Activated B cell treated with CpG ODN at 0.5 μM for 24 hours (primary cell): Measurements from ENCODE around the gene PRKG2. TPM values are rescaled to one million over a fixed set of nuclear protein-coding genes. Genes with fewer than 3 reads are reported as not detected.

Experiments
- ATAC-seq: fragments of 200-7000 bp; cut with Tn5 transposase; one replicate; pipeline ENCODE4 v1.10.0; 2021; ENCODE audit warnings: low read depth, mild to moderate bottlenecking, moderate library complexity
- CTCF ChIA-PET: fragments of 350-600 bp; sonication (Branson Sonifier 250); formaldehyde crosslinking; loops from one replicate; lab custom pipeline; 2021; ENCODE audit warnings: antibody characterized with exemption; lab: Charles Lee
- POLR2A ChIA-PET: fragments of 350-600 bp; sonication (Branson Sonifier 250); formaldehyde crosslinking; loops from one replicate; lab custom pipeline; 2021; ENCODE audit warnings: antibody characterized with exemption; lab: Charles Lee
- DNase-seq: peaks from one replicate; pipeline ENCODE4 v3.0.0; 2022
- H3K27ac Mint-ChIP-seq: one replicate; pipeline ENCODE4 v1.8.0; 2020; ENCODE audit warnings: mixed read lengths
- H3K27me3 Mint-ChIP-seq: one replicate; pipeline ENCODE4 v1.8.0; 2021; ENCODE audit warnings: mixed read lengths
- H3K36me3 Mint-ChIP-seq: one replicate; pipeline ENCODE4 v1.8.0; 2021; ENCODE audit warnings: low read depth, mixed read lengths
- H3K4me1 Mint-ChIP-seq: one replicate; pipeline ENCODE4 v1.8.0; 2021; ENCODE audit warnings: mixed read lengths
- H3K4me3 Mint-ChIP-seq: one replicate; pipeline ENCODE4 v1.8.0; 2020; ENCODE audit warnings: mild to moderate bottlenecking, mixed read lengths
- H3K9me3 Mint-ChIP-seq: one replicate; pipeline ENCODE4 v1.8.0; 2020; ENCODE audit warnings: mixed read lengths
- CTCF ChIP-seq: fragments of 200-600 bp; IDR thresholded peaks from one replicate; pipeline ENCODE4 v1.8.0; 2022; ENCODE audit warnings: antibody characterized with exemption, mild to moderate bottlenecking
- intact Hi-C: fragments of 100-400 bp; cut with micrococcal nuclease; formaldehyde crosslinking; loops from one replicate; pipeline ENCODE4 v1.15.1; 2024
- total RNA-seq: library from RNA; stranded (reverse); gene quantifications from 2 replicates; pipeline ENCODE4 v1.2.3, GENCODE V29; 2022

The PRKG2 gene, protein sequence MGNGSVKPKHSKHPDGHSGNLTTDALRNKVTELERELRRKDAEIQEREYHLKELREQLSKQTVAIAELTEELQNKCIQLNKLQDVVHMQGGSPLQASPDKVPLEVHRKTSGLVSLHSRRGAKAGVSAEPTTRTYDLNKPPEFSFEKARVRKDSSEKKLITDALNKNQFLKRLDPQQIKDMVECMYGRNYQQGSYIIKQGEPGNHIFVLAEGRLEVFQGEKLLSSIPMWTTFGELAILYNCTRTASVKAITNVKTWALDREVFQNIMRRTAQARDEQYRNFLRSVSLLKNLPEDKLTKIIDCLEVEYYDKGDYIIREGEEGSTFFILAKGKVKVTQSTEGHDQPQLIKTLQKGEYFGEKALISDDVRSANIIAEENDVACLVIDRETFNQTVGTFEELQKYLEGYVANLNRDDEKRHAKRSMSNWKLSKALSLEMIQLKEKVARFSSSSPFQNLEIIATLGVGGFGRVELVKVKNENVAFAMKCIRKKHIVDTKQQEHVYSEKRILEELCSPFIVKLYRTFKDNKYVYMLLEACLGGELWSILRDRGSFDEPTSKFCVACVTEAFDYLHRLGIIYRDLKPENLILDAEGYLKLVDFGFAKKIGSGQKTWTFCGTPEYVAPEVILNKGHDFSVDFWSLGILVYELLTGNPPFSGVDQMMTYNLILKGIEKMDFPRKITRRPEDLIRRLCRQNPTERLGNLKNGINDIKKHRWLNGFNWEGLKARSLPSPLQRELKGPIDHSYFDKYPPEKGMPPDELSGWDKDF
- total RNA-seq = 0.22 and 0.35 TPM in 2 replicates

GRCh38 chr4:81214881-81215868 lies at the start of gene PRKG2:
PRKG2 (minus strand) TSS chr4:81215222; CDS start chr4:81205047, 10,175 bp downstream.
- Mint-ChIP-seq H3K27ac (no peak within 1 kb of the TSS), H3K27me3 (peaks cover 34% of the 10 kb centered on the region), H3K4me3 (peak within 1 kb of the TSS; percentile 37), H3K36me3 (no peaks in the 10 kb centered on the region), H3K4me1 (peaks cover 12% of the 10 kb centered on the region), H3K9me3 (no peaks in the 10 kb centered on the region)
- DNase-seq (no peak), ATAC-seq (no peak)
- CTCF ChIA-PET = no interaction called here
- POLR2A ChIA-PET = no interaction called here
- no peak for TF ChIP-seq CTCF
- intact Hi-C loops = no loop called here

DNA sequence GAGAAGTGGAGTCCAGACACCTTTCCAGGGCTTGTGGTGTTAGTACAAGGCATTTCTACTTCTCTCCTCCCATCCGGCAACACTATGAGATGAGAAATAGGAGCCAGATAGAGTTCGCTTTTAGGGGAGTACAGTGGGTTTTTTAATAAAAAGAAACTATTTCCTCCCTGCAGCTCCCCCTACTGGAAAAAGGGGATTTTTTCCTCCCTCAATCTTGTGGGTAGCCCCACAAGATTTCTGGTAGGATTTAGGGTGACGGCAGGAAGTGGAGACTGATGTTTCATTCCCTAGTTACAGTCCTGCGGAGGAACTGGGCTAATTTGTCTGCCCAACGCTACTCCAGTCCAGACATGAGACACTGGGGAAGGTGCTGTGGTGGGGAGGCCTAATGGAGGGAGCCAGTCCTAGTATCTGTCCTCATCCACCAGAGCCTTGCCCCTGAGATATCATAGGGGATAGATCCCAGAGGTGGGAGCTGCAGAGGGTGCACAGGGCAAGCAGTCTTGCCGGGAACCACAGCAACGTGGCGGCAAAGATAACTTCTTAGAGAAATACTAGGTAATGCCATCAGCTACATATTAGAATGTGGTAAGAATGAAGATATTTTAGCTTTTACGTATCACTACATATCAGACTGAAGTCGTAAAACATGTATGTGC lies 45.5 kb upstream of the PRKG2 start:
- no peak for ATAC-seq
- intact Hi-C loops = loop anchor here (5.0 kb wide), 1 partner anchor 193 kb away; no protein-coding TSS in a partner anchor
- CTCF ChIA-PET = interaction anchor here (0.6 kb wide), 1 partner anchor 10 kb away, joined by 3 read pairs; no protein-coding TSS in a partner anchor

GRCh38 chr4:81258841-81259550 lies 44.0 kb upstream of the PRKG2 start:
- no peak overlapping the region for H3K4me3 Mint-ChIP-seq
- intact Hi-C loops = no loop called here
- ChIA-PET POLR2A (no interaction called here), CTCF (no interaction called here)
- DNase-seq = no peak
- no peak for ATAC-seq
- no peak overlapping the region for H3K27ac Mint-ChIP-seq
- H3K36me3 Mint-ChIP-seq = no peaks in the 10 kb centered on the region
- no peaks in the 10 kb centered on the region for H3K4me1 Mint-ChIP-seq
- no peaks in the 10 kb centered on the region for H3K9me3 Mint-ChIP-seq
- no peak for TF ChIP-seq CTCF
- no peaks in the 10 kb centered on the region for H3K27me3 Mint-ChIP-seq

More for the DNA sequence above, 45.5 kb upstream of the PRKG2 start:
- Mint-ChIP-seq H3K27me3 (no peaks in the 10 kb centered on the region), H3K36me3 (no peaks in the 10 kb centered on the region), H3K4me1 (no peaks in the 10 kb centered on the region), H3K4me3 (no peak overlapping the region), H3K27ac (no peak overlapping the region), H3K9me3 (no peaks in the 10 kb centered on the region)
- no peak for TF ChIP-seq CTCF
- no peak for DNase-seq
- POLR2A ChIA-PET = no interaction called here

GRCh38 chr4:81257816-81258215 lies 42.8 kb upstream of the PRKG2 start:
- peaks cover under 1% of the 10 kb centered on the region for H3K27me3 Mint-ChIP-seq
- H3K27ac Mint-ChIP-seq = no peak overlapping the region
- ATAC-seq (no peak), DNase-seq (no peak)
- no peaks in the 10 kb centered on the region for H3K36me3 Mint-ChIP-seq
- no peaks in the 10 kb centered on the region for H3K4me1 Mint-ChIP-seq
- POLR2A ChIA-PET = no interaction called here
- no peak overlapping the region for H3K4me3 Mint-ChIP-seq
- no peaks in the 10 kb centered on the region for H3K9me3 Mint-ChIP-seq
- CTCF ChIA-PET = no interaction called here
- intact Hi-C loops = no loop called here
- TF ChIP-seq CTCF = no peak
